Mucosa of descending colon (tissue), 3 donors: ENCODE results near the gene PALS1. TPM values are rescaled to one million over a fixed set of nuclear protein-coding genes. Genes with fewer than 3 reads are reported as not detected.

Experiments used
- ATAC-seq: fragments of 200-7000 bp; cut with Tn5 transposase; one replicate; pipeline ENCODE4 v1.9.1; 2020; ENCODE audit warnings: mild to moderate bottlenecking, moderate library complexity
- DNase-seq, 3 donors: peaks; one replicate each; pipeline ENCODE4 v3.0.0-alpha.2; 2020
- H3K36me3 ChIP-seq: fragments of 200-600 bp; one replicate; pipeline ENCODE4 v1.8.0; 2021; ENCODE audit warnings: low read depth, mild to moderate bottlenecking
- H3K4me1 ChIP-seq: fragments of 200-600 bp; one replicate; pipeline ENCODE4 v1.8.0; 2021; ENCODE audit warnings: low read depth, mild to moderate bottlenecking
- H3K4me3 ChIP-seq: fragments of 200-600 bp; one replicate; pipeline ENCODE4 v1.8.0; 2021; ENCODE audit warnings: mild to moderate bottlenecking
- H3K9me3 ChIP-seq: fragments of 200-600 bp; one replicate; pipeline ENCODE4 v1.8.0; 2021; ENCODE audit warnings: mild to moderate bottlenecking
- CTCF ChIP-seq: fragments of 200-600 bp; IDR thresholded peaks from one replicate; pipeline ENCODE4 v1.8.0; 2022; ENCODE audit warnings: antibody characterized with exemption, mild to moderate bottlenecking
- intact Hi-C, 2 donors: fragments of 100-400 bp; cut with DNase I in 1 of 2; cut with micrococcal nuclease in 1 of 2; formaldehyde crosslinking; loops; one replicate each; pipeline versions ENCODE4 v1.11.0 to v1.11.1; 2022; cut with DNase I, micrococcal nuclease
- long read RNA-seq, 2 donors: library from polyadenylated mRNA; unstranded; transcript quantifications; one replicate each; pipeline ENCODE4 v2.0.0, GENCODE V29; 2019 to 2021
- total RNA-seq, 3 donors: library from RNA; stranded (reverse); fragmentation: NEBNext Ultra II Directional in 2 of 3; extraction: Animal tissue kit (Norgen Biotek cat#: 25700) in 2 of 3; gene quantifications; one replicate each; pipeline versions ENCODE4 v1.2.1 to v1.2.4, GENCODE V29; 2021 to 2023
- donor health status: DM: no; HTN: no; CAD: no; lungs with moderate emphysema.
- donor health status: DM: no; HTN: no; CAD: no.
- donor health status: DM: no; HTN: yes; CAD: no.

The PALS1 gene
- total RNA-seq: 10 to 100 TPM; 37.0 to 55.2 (median 44.3) TPM
- long read RNA-seq, donor 1, full-length matches to known transcripts: 8 of 13 reads
- long read RNA-seq, donor 1, partial matches to known transcripts: 2 of 13 reads
- long read RNA-seq, donor 1, other reads (novel, unspliced or antisense): 3 of 13 reads
- long read RNA-seq, donor 2, partial matches to known transcripts: 8 of 9 reads
- long read RNA-seq, donor 2, other reads (novel, unspliced or antisense): 1 of 9 reads

DNA sequence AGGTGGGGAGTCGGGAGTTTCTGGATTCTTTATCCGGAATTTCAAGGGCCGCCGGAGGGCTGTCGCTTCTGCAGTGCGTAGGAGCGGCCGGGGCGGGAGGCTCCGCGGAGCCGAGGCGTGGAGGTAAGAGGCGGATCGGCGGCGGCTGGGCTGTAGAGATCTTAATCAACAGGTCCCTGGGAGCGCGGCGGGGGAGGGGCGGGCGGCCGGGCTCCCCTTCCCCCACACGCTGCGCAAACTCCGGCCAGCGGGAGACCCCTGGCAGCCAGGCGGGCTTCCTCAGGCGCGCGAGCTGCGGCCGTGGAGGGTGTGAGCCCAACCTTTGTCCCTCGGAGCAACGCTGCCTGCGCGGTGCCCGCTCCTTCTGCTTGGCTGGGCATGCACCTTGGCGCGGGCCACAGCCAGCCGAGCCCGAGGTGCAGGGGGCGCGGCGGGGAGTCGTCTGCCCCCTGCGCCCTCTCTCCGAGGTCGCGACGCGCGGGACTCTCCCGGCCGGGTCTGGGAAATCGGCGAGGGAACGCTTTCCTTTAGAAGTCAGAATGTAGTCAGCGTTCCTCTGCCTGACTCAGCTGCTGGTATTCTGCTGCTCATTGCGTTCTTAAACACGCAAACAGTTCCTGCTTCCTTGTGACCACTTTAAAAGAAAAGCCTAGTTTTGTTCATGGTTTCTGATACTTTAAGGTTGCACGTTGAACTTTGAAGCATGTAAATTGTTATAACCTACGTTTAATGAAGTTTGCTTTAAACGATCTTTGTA, at the start of gene PALS1:
PALS1 (plus strand) TSS at position 25 of the 757 bp plus-strand sequence. CDS start 37,736 bp downstream, outside the sequence.
- Histone ChIP-seq H3K4me3 (peak within 1 kb of the TSS; percentile 96), H3K9me3 (no peaks in the 10 kb centered on the region), H3K4me1 (peaks cover 16% of the 10 kb centered on the region), H3K36me3 (no peaks in the 10 kb centered on the region)
- DNase-seq (peak in 1 of 3 donors; percentile 64), ATAC-seq (peak; percentile 60)
- intact Hi-C loops: no loop called here
- TF ChIP-seq CTCF: no peak

GRCh38 chr14:67191768-67192290, 49.4 kb upstream of the PALS1 start:
- intact Hi-C loops: no loop called here
- Histone ChIP-seq H3K36me3 (no peaks in the 10 kb centered on the region), H3K9me3 (no peaks in the 10 kb centered on the region), H3K4me1 (no peaks in the 10 kb centered on the region), H3K4me3 (no peak overlapping the region)
- no peak for ATAC-seq
- no peak for DNase-seq
- TF ChIP-seq CTCF: no peak

DNA sequence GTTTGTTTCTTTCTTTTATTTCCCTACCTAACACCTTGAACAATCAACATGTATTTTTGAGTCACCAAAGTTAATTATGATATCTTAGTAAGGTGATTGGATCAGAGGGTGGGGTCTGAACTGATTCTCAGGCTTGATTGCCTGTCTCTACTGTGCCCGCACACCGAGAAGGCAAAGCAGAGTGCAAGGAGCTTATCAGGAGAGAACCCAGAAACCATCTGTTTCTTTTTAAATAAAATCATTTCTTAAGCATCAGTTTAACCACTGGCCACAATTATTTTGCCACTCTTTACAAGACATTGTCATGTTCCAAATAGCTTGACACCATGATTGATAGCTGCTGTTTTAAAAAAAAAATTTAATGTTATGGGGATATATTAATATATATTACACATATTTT, 48.9 kb upstream of the PALS1 start:
- DNase-seq (no peak), ATAC-seq (no peak)
- no peak overlapping the region for H3K4me3 ChIP-seq
- intact Hi-C loops: no loop called here
- no peaks in the 10 kb centered on the region for H3K9me3 ChIP-seq
- no peak for TF ChIP-seq CTCF
- no peaks in the 10 kb centered on the region for H3K36me3 ChIP-seq
- H3K4me1 ChIP-seq: no peaks in the 10 kb centered on the region

DNA sequence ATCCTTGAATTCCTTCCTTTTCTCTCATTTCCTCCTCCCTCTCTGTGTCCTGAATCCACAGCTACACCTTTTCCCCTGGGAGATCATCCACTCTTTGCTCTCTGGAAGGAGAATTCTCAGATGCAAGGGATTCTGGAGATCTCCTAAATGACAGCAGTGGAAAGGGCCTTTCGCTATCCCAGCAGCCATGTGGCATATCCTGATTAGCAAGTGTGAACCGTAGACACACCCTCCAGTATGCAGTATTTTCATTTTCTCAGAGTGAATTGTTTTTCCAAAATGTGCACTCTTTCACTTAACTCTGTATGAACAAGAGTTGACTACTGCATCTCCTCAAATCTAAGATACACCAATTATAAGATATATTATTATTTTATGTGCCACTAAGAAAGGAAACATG, 46.0 kb upstream of the PALS1 start:
- no peaks in the 10 kb centered on the region for H3K9me3 ChIP-seq
- H3K4me3 ChIP-seq: no peak overlapping the region
- no peaks in the 10 kb centered on the region for H3K36me3 ChIP-seq
- H3K4me1 ChIP-seq: no peaks in the 10 kb centered on the region
- no peak for ATAC-seq
- intact Hi-C loops: no loop called here
- DNase-seq: no peak
- no peak for TF ChIP-seq CTCF

DNA sequence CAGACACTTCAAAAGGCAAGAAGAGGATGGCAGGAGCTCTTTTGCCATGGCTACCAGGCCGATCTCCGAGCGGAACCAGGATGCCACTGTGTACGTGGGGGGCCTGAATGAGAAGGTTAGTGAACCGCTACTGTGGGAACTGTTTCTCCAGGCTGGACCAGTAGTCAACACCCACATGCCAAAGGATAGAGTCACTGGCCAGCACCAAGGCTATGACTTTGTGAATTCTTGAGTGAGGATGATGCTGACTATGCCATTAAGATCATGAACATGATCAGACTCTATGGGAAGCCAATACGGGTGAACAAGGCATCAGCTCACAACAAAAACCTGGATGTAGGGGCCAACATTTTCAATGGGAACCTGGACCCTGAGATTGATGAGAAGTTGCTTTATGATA, 42.2 kb upstream of the PALS1 start:
- Histone ChIP-seq H3K4me1 (no peaks in the 10 kb centered on the region), H3K9me3 (no peaks in the 10 kb centered on the region), H3K4me3 (no peak overlapping the region), H3K36me3 (no peaks in the 10 kb centered on the region)
- DNase-seq (no peak), ATAC-seq (no peak)
- no peak for TF ChIP-seq CTCF
- intact Hi-C loops: no loop called here
